Measurements from ENCODE around the gene MAP7.

MAP7 gene

GRCh38 chr6:136571496-136571895, 21.3 kb upstream of the MAP7 start:
- Mint-ChIP-seq H3K4me1 (no peaks in the 10 kb centered on the region), H3K4me3 (no peak overlapping the region), H3K9me3 (peaks cover 19 to 21% of the 10 kb centered on the region in 2 donors), H3K27ac (no peak overlapping the region), H3K27me3 (no peaks in the 10 kb centered on the region)
- no peak for ATAC-seq
- DNase-seq: no peak

GRCh38 chr6:136571065-136571464, 20.8 kb upstream of the MAP7 start:
- H3K4me1 Mint-ChIP-seq: no peaks in the 10 kb centered on the region
- peaks cover 19 to 21% of the 10 kb centered on the region in 2 donors for H3K9me3 Mint-ChIP-seq
- no peak overlapping the region for H3K27ac Mint-ChIP-seq
- no peak for DNase-seq
- no peak for ATAC-seq
- H3K4me3 Mint-ChIP-seq: no peak overlapping the region
- H3K27me3 Mint-ChIP-seq: no peaks in the 10 kb centered on the region

- ATAC-seq (no peak), DNase-seq (no peak)
- no peak overlapping the region for H3K27ac Mint-ChIP-seq
- H3K4me3 Mint-ChIP-seq: no peak overlapping the region
- peaks cover 17 to 19% of the 10 kb centered on the region in 2 donors for H3K9me3 Mint-ChIP-seq
- no peaks in the 10 kb centered on the region for H3K4me1 Mint-ChIP-seq
- H3K27me3 Mint-ChIP-seq: no peaks in the 10 kb centered on the region
Observed at GRCh38 chr6:136568129-136568528, 17.9 kb upstream of the MAP7 start.

- Mint-ChIP-seq H3K27me3 (no peaks in the 10 kb centered on the region), H3K4me3 (no peak overlapping the region), H3K27ac (no peak overlapping the region), H3K4me1 (no peaks in the 10 kb centered on the region), H3K9me3 (peaks cover 17 to 19% of the 10 kb centered on the region in 2 donors)
- DNase-seq (no peak), ATAC-seq (no peak)
Observed at GRCh38 chr6:136567688-136568087, 17.5 kb upstream of the MAP7 start.

GRCh38 chr6:136566851-136567250, 16.6 kb upstream of the MAP7 start:
- DNase-seq (no peak), ATAC-seq (no peak)
- Mint-ChIP-seq H3K27me3 (no peaks in the 10 kb centered on the region), H3K27ac (no peak overlapping the region), H3K4me3 (no peak overlapping the region), H3K9me3 (peaks cover 15 to 16% of the 10 kb centered on the region in 2 donors), H3K4me1 (no peaks in the 10 kb centered on the region)

- Mint-ChIP-seq H3K27ac (no peak overlapping the region), H3K4me1 (no peaks in the 10 kb centered on the region), H3K9me3 (peaks cover 8 to 9% of the 10 kb centered on the region in 2 donors), H3K27me3 (no peaks in the 10 kb centered on the region), H3K4me3 (no peak overlapping the region)
- no peak for ATAC-seq
- no peak for DNase-seq
Observed at GRCh38 chr6:136566007-136566487, 15.8 kb upstream of the MAP7 start.

GRCh38 chr6:136564180-136564579, 14.0 kb upstream of the MAP7 start:
- H3K4me3 Mint-ChIP-seq: no peak overlapping the region
- H3K4me1 Mint-ChIP-seq: no peaks in the 10 kb centered on the region
- H3K27ac Mint-ChIP-seq: no peak overlapping the region
- DNase-seq (no peak), ATAC-seq (no peak)
- no peaks in the 10 kb centered on the region for H3K27me3 Mint-ChIP-seq
- H3K9me3 Mint-ChIP-seq: no peaks in the 10 kb centered on the region

GRCh38 chr6:136563386-136564152, 13.3 kb upstream of the MAP7 start:
- no peaks in the 10 kb centered on the region for H3K4me1 Mint-ChIP-seq
- no peak overlapping the region for H3K4me3 Mint-ChIP-seq
- no peak for DNase-seq
- H3K9me3 Mint-ChIP-seq: no peaks in the 10 kb centered on the region
- no peak overlapping the region for H3K27ac Mint-ChIP-seq
- ATAC-seq: no peak
- H3K27me3 Mint-ChIP-seq: no peaks in the 10 kb centered on the region

- Mint-ChIP-seq H3K4me1 (no peaks in the 10 kb centered on the region), H3K4me3 (no peak overlapping the region), H3K27me3 (no peaks in the 10 kb centered on the region), H3K27ac (no peak overlapping the region), H3K9me3 (no peaks in the 10 kb centered on the region)
- ATAC-seq (no peak), DNase-seq (no peak)
Observed at GRCh38 chr6:136562211-136562610, 12.0 kb upstream of the MAP7 start.

- Mint-ChIP-seq H3K4me3 (no peak overlapping the region), H3K27ac (no peak overlapping the region), H3K4me1 (peaks cover 6% of the 10 kb centered on the region), H3K9me3 (no peaks in the 10 kb centered on the region), H3K27me3 (peaks cover 42% of the 10 kb centered on the region)
- ATAC-seq: no peak
- no peak for DNase-seq
Observed at GRCh38 chr6:136553166-136553787, 3.1 kb upstream of the MAP7 start.

- Mint-ChIP-seq H3K4me1 (peaks cover 6% of the 10 kb centered on the region), H3K27me3 (peaks cover 52% of the 10 kb centered on the region), H3K9me3 (no peaks in the 10 kb centered on the region), H3K4me3 (no peak overlapping the region), H3K27ac (no peak overlapping the region)
- DNase-seq: no peak
- no peak for ATAC-seq
Observed at GRCh38 chr6:136552054-136552453, 1.8 kb upstream of the MAP7 start.

- no peak for DNase-seq
- Mint-ChIP-seq H3K27me3 (peaks cover 62% of the 10 kb centered on the region), H3K4me3 (peak overlapping the region; percentile 29 to 51), H3K9me3 (no peaks in the 10 kb centered on the region), H3K4me1 (peaks cover 6% of the 10 kb centered on the region), H3K27ac (no peak overlapping the region)
- ATAC-seq: no peak
Observed at GRCh38 chr6:136551103-136551502, 881 bp upstream of the MAP7 start.

- ATAC-seq (peak; percentile 70), DNase-seq (no peak)
- H3K27me3 Mint-ChIP-seq: peaks cover 73% of the 10 kb centered on the region
- H3K9me3 Mint-ChIP-seq: no peaks in the 10 kb centered on the region
- H3K4me3 Mint-ChIP-seq: peak overlapping the region; percentile 42 to 55
- H3K27ac Mint-ChIP-seq: no peak overlapping the region
- H3K4me1 Mint-ChIP-seq: peaks cover 6% of the 10 kb centered on the region
Observed at GRCh38 chr6:136550045-136550329, 235 bp downstream of the MAP7 start.

GRCh38 chr6:136549300-136550044, 750 bp downstream of the MAP7 start:
- Mint-ChIP-seq H3K27ac (no peak overlapping the region), H3K9me3 (no peaks in the 10 kb centered on the region), H3K4me1 (peaks cover 6% of the 10 kb centered on the region), H3K4me3 (peak overlapping the region; percentile 53 to 62), H3K27me3 (peaks cover 78% of the 10 kb centered on the region)
- ATAC-seq: peak; percentile 42
- DNase-seq: no peak

- H3K27me3 Mint-ChIP-seq: peaks cover 86% of the 10 kb centered on the region
- no peaks in the 10 kb centered on the region for H3K9me3 Mint-ChIP-seq
- no peak for DNase-seq
- peaks cover 6% of the 10 kb centered on the region for H3K4me1 Mint-ChIP-seq
- no peak for ATAC-seq
- peak overlapping the region; percentile 53 to 62 for H3K4me3 Mint-ChIP-seq
- no peak overlapping the region for H3K27ac Mint-ChIP-seq
Observed at GRCh38 chr6:136548582-136549299, 1.5 kb downstream of the MAP7 start.
